Esophagus squamous epithelium (tissue), 4 donors: ENCODE results near the gene FNDC3A.

Experiments
- POLR2A ChIP-seq, 4 donors: fragments of 450-650 bp; IDR thresholded peaks; one replicate each; pipeline ENCODE4 v1.6.1; 2017; ENCODE audit warnings: antibody characterized with exemption in 4 of 4, mild to moderate bottlenecking in 4 of 4, moderate library complexity in 3 of 4
- TF ChIP-seq, protein P1 (sequence below), 6 experiments: fragments of 450-650 bp in 4 of 6; fragments of 200-600 bp in 2 of 6; sonication (generic) in 2 of 6; IDR thresholded peaks; one replicate each; pipeline ENCODE4 v1.5.1; 2016 to 2019; ENCODE audit warnings: antibody characterized with exemption in 6 of 6, mild to moderate bottlenecking in 4 of 6, moderate library complexity in 4 of 6

GRCh38 chr13:48938308-48938943 is 37.3 kb upstream of the FNDC3A start:
- TF ChIP-seq POLR2A (IDR thresholded peaks at IDR 0.05), result no peak
- TF ChIP-seq, protein P1, sequence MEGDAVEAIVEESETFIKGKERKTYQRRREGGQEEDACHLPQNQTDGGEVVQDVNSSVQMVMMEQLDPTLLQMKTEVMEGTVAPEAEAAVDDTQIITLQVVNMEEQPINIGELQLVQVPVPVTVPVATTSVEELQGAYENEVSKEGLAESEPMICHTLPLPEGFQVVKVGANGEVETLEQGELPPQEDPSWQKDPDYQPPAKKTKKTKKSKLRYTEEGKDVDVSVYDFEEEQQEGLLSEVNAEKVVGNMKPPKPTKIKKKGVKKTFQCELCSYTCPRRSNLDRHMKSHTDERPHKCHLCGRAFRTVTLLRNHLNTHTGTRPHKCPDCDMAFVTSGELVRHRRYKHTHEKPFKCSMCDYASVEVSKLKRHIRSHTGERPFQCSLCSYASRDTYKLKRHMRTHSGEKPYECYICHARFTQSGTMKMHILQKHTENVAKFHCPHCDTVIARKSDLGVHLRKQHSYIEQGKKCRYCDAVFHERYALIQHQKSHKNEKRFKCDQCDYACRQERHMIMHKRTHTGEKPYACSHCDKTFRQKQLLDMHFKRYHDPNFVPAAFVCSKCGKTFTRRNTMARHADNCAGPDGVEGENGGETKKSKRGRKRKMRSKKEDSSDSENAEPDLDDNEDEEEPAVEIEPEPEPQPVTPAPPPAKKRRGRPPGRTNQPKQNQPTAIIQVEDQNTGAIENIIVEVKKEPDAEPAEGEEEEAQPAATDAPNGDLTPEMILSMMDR (IDR thresholded peaks at IDR 0.05), result no peak
